Medulla oblongata (tissue), 1 donor: Measurements from ENCODE around the gene TAS1R2.
"Not testable (repeated sequence)": the region's sequence is repeated elsewhere in the genome, so short reads cannot be mapped to it uniquely, and the experiment has no call there.

ENCODE experiments used
- DNase-seq: peaks from one replicate; pipeline ENCODE4 v3.0.0-alpha.2; 2015; ENCODE audit errors: extremely low spot score

The TAS1R2 gene

GRCh38 chr1:18883636-18884418 is 24.4 kb upstream of the TAS1R2 start:
- peak; percentile 80 for DNase-seq

GRCh38 chr1:18883079-18883478 is 23.6 kb upstream of the TAS1R2 start:
- no peak for DNase-seq

- DNase-seq: peak; percentile 27
Measured at GRCh38 chr1:18882486-18882885, 23.0 kb upstream of the TAS1R2 start.

GRCh38 chr1:18881642-18882431 is 22.4 kb upstream of the TAS1R2 start:
- no peak for DNase-seq

GRCh38 chr1:18881164-18881563 is 21.7 kb upstream of the TAS1R2 start:
- DNase-seq: no peak

GRCh38 chr1:18880585-18880984 is 21.1 kb upstream of the TAS1R2 start:
- no peak for DNase-seq

GRCh38 chr1:18879791-18880309 is 20.4 kb upstream of the TAS1R2 start:
- DNase-seq: no peak

GRCh38 chr1:18879215-18879790 is 19.8 kb upstream of the TAS1R2 start:
- no peak for DNase-seq

GRCh38 chr1:18878538-18879214 is 19.2 kb upstream of the TAS1R2 start:
- DNase-seq: no peak

- no peak for DNase-seq
Measured at GRCh38 chr1:18877282-18877681, 17.8 kb upstream of the TAS1R2 start.

GRCh38 chr1:18876210-18876609 is 16.8 kb upstream of the TAS1R2 start:
- no peak for DNase-seq

- DNase-seq: no peak
Measured at GRCh38 chr1:18875796-18876128, 16.3 kb upstream of the TAS1R2 start.

GRCh38 chr1:18875107-18875795 is 15.8 kb upstream of the TAS1R2 start:
- DNase-seq: peak; percentile 85

GRCh38 chr1:18874600-18874999 is 15.1 kb upstream of the TAS1R2 start:
- no peak for DNase-seq

GRCh38 chr1:18874036-18874435 is 14.6 kb upstream of the TAS1R2 start:
- DNase-seq: no peak

- no peak for DNase-seq
Measured at GRCh38 chr1:18872071-18872611, 12.7 kb upstream of the TAS1R2 start.

GRCh38 chr1:18871401-18872070 is 12.1 kb upstream of the TAS1R2 start:
- no peak for DNase-seq

- no peak for DNase-seq
Measured at GRCh38 chr1:18870957-18871356, 11.5 kb upstream of the TAS1R2 start.

- not testable (repeated sequence) for DNase-seq
Measured at GRCh38 chr1:18870595-18870865, 11.1 kb upstream of the TAS1R2 start.

- DNase-seq: no peak
Measured at GRCh38 chr1:18869847-18870594, 10.6 kb upstream of the TAS1R2 start.
